HK-2 (cell line): Measurements from ENCODE around the gene DSP.

Experiments
- DNase-seq: peaks from one replicate; pipeline ENCODE4 v3.0.0-alpha.2; 2018; ENCODE audit not compliant: unreplicated experiment

DSP gene, protein sequence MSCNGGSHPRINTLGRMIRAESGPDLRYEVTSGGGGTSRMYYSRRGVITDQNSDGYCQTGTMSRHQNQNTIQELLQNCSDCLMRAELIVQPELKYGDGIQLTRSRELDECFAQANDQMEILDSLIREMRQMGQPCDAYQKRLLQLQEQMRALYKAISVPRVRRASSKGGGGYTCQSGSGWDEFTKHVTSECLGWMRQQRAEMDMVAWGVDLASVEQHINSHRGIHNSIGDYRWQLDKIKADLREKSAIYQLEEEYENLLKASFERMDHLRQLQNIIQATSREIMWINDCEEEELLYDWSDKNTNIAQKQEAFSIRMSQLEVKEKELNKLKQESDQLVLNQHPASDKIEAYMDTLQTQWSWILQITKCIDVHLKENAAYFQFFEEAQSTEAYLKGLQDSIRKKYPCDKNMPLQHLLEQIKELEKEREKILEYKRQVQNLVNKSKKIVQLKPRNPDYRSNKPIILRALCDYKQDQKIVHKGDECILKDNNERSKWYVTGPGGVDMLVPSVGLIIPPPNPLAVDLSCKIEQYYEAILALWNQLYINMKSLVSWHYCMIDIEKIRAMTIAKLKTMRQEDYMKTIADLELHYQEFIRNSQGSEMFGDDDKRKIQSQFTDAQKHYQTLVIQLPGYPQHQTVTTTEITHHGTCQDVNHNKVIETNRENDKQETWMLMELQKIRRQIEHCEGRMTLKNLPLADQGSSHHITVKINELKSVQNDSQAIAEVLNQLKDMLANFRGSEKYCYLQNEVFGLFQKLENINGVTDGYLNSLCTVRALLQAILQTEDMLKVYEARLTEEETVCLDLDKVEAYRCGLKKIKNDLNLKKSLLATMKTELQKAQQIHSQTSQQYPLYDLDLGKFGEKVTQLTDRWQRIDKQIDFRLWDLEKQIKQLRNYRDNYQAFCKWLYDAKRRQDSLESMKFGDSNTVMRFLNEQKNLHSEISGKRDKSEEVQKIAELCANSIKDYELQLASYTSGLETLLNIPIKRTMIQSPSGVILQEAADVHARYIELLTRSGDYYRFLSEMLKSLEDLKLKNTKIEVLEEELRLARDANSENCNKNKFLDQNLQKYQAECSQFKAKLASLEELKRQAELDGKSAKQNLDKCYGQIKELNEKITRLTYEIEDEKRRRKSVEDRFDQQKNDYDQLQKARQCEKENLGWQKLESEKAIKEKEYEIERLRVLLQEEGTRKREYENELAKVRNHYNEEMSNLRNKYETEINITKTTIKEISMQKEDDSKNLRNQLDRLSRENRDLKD (N-terminal part only)

DNA sequence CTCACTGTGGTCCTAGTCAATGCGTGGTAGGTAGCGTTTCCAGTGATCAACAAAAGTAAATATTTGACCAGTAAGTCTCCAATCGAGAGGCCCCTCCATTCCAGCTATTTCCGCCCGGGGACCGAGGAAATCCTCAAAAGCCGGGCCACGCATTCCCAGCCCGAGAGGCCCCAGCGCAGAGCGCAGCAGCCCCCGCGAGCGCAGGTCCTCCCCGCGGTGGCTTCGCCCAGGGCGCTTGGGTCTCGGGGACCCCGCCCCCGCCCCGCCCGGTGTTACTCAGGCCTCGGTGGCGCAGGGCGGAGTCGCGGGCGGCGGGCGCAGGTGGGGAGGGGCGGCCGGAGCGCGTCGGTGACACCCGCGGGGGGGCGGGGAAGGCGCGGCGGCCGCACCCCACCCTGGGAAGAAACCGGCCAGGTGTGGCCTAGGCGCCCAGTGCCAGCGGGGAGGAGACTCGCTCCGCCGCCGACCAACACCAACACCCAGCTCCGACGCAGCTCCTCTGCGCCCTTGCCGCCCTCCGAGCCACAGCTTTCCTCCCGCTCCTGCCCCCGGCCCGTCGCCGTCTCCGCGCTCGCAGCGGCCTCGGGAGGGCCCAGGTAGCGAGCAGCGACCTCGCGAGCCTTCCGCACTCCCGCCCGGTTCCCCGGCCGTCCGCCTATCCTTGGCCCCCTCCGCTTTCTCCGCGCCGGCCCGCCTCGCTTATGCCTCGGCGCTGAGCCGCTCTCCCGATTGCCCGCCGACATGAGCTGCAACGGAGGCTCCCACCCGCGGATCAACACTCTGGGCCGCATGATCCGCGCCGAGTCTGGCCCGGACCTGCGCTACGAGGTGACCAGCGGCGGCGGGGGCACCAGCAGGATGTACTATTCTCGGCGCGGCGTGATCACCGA, at the start of gene DSP:
TSS of gene DSP (plus strand) at position 497 of the 890 bp plus-strand sequence. CDS start at position 742, 245 bp downstream.
- DNase-seq, result peak; percentile 41

DNA sequence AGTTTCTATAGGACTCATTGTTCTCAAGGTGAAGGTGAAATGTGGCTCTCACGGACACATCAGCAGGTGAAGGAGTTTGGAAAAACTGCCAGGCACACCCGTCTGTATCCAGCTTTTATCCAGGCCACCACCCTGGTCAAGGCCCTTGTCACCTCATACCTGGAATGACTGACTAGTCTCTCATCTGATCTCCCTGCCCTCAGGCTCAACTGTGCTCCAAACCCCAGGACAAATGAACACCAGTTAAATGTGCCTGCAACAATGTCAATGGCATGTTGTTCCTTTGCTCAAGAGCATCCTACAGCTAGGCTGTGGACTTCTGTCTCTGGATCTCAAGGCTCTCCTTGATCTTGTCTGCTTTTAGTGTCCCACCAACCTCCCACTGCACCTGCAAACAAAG, 47.6 kb upstream of the DSP start:
- no peak for DNase-seq

DNA sequence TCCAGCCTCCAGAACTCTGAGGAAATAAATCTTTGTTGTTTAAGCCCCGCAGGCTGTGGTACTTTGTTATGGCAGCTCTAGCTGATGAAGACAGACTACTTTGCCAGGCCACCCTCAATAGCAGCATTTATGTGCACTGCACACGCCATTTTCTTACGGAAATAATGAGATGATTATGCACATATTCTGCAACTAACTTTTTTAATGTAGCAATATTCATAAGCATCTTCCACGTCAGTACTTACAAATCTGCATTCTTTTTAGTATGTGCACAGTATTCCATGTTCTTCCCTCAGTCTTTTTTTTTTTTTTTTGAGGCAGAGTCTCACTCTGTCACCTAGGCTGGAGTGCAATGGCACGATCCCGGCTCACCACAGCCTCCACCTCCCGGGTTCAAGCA, 46.8 kb upstream of the DSP start:
- DNase-seq, result no peak

DNA sequence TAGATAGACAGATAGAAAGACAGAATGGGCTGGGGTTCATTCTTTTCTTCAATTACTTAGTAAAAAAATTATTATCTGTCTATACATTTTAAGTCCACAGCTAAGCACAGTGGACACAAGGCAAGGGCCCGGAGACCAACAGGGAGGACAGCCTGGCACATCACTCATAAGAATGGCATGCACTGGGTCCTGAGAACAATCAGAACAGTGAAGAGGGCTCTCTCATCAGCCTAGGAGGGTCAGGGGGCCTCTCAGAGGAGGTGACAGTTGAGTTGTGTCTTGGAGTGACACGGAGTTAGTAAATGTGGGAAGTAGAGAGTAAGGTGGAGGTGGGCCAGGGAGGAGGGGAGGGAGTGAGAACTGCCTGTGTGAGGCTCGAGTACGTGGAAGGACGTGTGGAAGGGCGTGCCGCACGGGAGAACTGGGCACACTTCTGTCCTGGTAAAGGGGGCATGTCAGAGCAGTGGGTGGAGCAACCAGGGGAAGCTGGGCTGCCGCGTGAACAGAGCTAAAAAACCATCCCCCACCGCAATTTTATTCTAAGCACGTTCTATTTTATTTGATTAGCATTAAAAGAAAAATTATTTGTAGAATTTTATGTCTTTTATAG, 45.1 kb upstream of the DSP start:
- no peak for DNase-seq

DNA sequence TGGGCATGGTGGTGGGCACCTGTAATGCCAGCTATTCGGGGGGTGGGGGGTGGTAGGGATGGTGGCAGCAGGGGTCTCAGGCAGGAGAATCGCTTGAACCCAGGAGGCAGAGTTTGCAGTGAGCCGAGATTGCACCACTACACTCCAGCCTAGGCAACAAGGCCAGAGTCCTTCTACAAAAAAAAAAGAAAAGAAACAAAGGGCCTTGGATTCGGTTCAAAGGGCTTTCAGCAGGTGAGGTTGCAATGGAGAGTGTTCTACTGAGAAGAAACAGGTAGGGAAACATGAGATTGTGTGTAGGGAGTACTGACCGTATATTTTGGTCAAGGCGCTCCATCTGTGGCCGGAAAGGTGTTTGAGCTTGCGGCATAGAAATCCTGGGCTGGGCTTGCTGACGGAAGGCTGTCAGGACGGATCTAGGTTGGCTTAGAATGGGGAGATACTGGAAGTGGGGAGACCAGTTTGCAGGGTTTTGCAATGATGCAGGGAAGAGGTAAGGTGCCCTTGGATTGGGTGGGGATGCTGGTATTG, 40.7 kb upstream of the DSP start:
- DNase-seq, result no peak

DNA sequence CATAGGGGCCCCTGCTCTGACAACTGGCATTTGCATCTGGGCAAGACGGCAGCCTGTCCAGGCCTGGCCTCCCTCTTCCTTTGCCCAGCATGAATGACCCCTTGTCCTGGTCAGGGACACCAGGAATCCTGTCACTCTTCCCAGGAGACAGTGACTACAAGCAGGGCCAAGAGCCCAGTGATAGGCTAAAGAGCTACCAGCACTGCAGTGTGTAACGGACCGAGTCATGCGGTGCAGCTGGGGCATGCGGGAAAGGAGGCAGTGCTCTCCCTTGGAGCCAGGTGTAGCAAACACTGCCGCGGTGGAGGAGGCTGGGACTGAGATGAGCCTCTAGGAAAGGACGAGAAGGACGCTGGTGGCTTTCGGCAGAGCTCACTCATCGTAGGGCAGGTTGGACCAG, 38.7 kb upstream of the DSP start:
- no peak for DNase-seq

DNA sequence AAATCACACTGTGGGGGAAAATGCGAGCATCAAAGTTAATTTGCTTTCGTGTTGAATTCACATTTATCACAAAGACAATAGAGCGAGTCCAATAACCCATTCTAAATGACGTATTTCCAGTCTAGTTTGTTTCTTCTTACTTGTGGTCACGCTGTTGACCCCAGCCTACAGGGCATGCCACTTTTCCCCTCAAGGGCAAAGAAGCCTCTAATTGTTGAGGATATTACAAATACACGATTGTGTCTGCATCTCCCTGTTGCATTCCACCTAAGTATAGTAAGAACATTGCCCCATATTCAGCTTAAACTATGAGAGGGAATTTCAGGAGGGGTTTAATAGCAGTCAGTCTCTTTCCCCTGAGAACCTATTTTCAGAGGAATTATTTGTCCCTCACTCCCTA, 37.4 kb upstream of the DSP start:
- no peak for DNase-seq

DNA sequence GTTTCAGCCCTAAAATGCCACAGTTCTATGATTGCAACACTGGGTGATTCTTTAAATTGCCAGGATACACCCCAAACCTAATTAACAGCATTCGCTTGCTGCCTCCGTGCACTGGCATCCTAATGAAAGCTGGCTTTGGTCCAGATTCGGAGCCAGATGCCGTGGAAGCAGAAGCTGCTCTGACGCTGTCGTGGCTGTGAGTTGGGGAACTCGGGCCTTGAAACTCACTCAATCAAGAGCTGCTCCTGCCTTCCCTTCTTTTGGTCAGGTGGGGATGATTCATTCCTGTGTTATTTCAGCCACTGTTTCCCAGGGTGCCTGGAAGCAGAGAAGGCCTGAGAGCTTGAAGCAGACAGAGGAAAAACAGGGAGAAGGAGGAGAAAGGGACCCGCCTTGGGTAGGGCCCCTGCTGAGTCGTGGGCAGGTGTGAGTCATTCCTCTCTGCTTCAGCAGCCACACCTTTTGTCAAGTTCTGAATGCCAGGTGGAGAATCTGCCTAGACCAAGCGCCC, 36.2 kb upstream of the DSP start:
- DNase-seq, result peak; percentile 79

DNA sequence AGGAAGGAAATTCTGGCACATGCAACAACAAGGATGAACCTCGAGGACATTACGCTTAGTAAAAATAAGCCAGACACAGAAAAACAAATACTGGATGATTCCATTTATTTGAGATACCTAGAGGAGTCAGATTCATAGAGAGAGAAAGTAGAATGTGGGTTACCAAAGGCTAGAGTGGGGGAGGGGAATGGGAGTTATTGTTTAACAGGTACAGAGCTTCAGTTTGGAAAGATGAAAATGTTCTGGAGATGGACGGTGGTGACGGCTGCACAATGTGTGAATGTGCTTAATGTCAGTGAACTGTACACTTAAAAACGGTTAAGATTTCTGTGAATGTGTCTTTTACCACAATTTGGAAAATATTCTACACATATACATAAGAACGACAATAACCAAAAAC, 33.9 kb upstream of the DSP start:
- DNase-seq, result no peak

DNA sequence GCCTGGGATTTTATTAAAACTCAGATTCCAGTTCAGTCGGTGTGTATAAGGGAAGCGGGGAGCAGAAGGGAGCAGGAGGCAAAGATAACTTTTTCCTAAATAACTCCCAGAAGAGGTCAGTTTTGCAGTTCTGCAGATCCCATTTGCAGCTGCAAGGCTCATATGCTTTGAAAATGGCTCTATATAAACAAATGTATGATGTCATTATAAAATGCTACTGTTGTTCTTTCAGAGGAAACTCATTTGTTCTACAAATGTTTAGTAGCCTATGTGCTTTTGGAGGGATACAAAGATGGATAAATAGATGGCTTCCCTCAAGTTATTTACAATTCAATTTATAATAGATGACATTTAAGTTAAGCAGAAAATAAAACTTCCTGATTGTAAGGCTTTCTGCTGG, 29.2 kb upstream of the DSP start:
- DNase-seq, result no peak

DNA sequence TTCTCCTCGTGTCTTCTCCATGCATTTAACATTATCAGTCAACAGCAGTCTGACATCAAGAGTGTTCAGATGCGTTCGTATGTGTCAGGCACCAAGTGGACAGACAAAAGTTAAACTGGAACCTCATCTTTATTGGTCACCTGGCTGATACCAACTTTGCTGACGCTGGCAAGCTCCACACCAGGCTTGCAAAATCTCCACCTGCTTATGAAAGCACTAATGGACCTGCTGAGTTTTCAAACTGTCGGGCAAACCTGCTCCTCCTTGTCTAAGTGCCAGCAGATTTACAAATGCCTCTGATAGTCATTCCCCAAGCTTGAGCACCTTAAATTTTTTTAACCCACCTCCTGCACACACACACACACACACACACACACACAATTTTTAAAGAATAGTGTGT, 27.9 kb upstream of the DSP start:
- DNase-seq, result no peak

DNA sequence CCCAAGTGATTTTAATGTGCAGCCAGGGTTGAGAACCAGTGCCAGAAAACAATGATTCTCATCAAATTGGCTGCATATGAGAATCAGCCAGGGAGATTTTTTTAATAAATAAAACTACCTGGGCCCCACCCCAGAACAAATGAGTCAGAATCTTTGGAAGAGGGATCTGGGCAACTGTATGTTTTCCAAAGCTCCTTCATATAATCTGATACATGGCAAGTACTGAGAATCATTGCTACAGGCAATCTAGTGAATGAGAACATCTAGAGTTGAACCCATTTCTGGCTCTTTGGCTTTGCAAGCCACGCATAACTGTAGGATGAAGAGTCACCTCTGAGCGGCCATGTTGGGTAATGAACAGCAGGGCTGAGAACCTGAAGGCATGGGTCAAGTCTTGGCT, 26.1 kb upstream of the DSP start:
- DNase-seq, result no peak

DNA sequence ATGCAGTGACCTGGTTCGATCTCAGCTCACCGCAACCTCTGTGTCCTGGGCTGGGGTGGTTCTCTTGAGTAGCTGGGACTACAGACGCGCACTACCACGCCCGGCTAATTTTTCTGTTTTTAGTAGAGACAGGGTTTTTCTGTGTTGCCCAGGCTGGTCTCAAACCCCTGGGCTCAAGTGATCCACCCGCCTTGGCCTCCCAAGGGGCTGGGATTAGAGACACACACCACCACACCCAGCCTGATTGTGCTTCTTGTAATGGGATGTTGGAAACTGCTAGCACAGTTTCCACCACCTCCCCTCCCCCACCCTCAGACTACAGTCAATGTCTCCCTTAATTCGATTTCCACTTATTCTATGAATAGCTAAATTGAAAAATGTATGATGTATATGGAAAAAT, 22.6 kb upstream of the DSP start:
- no peak for DNase-seq

DNA sequence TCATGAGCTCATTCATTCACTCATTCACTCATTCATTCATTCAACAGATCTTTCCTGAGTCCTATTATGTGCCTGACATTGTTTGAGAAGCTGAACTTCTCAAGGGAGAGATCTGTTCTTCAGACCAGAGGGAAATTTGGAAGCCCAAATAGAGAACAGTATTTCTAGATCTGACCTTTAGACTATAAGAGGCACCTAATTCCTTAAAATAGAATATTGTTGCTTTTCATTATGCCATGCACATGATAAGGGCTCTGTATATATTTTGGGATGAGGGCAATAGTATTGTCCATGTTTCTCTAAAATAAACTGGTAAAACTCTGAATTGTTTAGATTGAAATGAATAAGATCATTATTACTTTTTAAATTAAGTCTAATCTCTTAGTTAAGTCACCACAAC, 18.6 kb upstream of the DSP start:
- no peak for DNase-seq

DNA sequence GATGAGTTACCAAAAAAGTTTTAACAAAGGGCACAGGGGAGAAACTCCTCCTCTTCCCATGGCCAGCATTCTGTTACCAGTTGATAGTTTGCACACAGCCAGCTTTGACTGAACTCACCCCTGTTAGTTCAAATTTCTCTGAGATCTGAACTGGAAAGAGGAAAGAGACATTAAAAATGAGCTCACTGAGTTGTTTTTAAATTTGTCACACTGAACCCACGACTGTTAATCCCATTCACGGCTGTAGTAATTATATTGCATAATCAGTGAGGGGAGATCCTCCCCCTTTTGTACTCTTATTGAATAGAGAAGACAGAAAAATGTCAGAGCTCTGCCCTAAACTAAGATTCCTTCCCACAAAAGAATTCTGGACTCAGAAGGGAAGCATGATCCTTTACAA, 17.5 kb upstream of the DSP start:
- no peak for DNase-seq

DNA sequence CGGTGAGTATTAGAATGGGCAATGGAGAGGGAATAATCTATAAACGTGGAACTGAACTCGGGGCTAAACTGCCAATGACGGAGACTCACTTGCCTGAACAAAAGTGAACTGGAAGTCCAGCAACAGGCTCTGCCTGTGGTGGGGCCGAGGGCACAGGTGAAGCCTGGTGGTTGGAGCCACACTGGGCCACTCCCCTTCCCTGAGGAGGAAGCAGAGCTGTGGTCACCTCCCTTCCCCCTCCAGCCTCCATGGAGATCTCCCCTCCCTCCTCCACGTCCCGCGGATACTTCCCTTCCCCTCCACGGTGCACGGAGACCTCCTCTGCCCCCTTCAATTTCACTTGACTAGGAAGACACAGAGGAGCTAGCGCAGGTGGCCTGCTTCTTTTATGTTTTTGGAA, 14.7 kb upstream of the DSP start:
- DNase-seq, result no peak

DNA sequence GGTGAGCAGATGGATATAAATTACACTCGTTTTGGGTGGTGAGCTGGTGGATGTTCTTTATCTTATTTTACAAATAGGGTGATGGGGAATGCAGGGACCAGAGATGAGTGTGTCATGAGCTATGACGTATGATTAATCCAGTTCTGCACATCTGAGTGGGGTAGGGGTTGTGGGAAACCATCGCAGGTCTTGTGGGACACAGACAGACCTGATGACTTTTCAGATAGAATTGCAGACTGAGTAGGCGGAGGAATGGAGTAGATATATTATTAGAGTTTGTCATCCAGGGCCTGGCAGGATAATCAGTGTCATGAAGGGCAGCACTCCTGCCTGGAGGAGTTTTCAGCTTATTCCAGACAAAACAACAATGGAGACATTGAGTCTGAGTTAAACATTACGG, 12.9 kb upstream of the DSP start:
- peak; percentile 24 for DNase-seq

DNA sequence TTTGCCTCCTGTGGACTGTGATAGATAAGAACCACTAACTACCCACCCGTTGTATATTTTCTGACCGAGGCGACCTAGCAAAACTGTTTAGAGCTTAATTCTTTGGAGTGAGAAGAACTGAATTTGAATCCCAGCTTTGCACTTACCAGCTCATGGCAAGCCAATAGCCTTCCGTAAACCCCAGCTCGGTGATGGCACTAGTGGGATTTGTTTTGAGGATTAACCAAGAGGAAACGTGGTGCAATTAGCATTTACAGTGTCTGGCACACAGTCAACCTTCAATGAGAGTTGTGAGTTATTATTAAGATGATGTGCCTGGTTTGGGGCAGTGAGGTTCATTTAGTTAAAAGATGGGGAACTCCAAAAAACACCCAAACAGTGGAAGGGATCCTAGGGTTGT, 12.3 kb upstream of the DSP start:
- no peak for DNase-seq

DNA sequence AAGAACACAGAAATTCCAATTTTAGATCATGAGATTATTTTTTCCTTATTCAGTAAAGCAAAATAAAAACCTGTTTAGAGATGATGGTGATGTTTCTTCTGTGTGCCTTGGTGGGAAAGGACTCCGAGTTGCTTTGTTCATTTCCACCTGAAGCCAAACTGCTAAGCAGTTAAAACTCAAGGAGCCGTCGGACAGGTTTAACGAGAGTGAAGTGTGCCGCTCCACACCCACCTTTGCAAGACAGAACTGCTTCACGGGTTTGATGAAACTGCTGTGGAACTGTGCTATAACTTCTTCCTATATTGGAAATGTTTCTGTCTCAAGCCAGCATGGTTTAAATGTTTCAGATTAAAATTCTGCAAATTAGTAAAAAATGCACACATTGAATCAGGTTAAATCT, 9.2 kb upstream of the DSP start:
- no peak for DNase-seq

DNA sequence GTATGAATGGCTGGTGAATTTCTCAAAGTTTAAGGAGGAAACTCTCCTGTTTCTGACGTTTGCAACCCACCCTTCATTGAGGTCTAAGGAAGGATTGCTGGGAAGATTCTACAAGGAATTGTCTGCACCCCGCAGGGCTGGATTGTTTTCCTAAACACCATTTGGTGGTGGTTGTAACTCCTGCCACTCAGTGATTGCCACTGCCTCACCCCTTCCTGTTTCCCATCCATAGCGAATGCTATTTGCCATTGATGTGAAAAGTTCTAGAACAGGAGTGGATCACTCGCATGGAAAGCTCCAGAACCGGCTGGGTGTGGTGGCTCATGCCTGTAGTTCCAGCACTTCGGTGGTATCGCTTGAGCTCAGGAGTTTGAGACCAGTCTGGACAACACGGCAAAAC, 8.7 kb upstream of the DSP start:
- DNase-seq, result no peak
